ENCODE data around the gene FRMD4B.

The FRMD4B gene

GRCh38 chr3:69296995-69297394, 88.9 kb downstream of the FRMD4B start:
- no peaks in the 10 kb centered on the region for H3K79me2 ChIP-seq (ENCODE audit: insufficient read depth, low read depth)
- no peak overlapping the region for H3K4me2 ChIP-seq
- no peaks in the 10 kb centered on the region for H3K27me3 ChIP-seq (ENCODE audit: insufficient read depth, low read depth)
- no peak overlapping the region for H2AFZ ChIP-seq (ENCODE audit: low read depth)
- no peak overlapping the region for H3K9ac ChIP-seq
- H3K4me3 ChIP-seq (IDR thresholded peaks at IDR 0.05; ENCODE audit: insufficient read depth, low read depth, low read length) = no peak overlapping the region
- TF ChIP-seq CTCF (conservative IDR thresholded peaks at IDR 0.05; ENCODE audit: low read depth, low read length) = no peak
- H3K36me3 ChIP-seq (ENCODE audit: insufficient read depth) = no peaks in the 10 kb centered on the region
- H3K27ac ChIP-seq = no peak overlapping the region
- H3K4me1 ChIP-seq (ENCODE audit: low read depth, poor library complexity, severe bottlenecking) = peaks cover 4% of the 10 kb centered on the region
- H4K20me1 ChIP-seq (ENCODE audit: insufficient read depth) = no peaks in the 10 kb centered on the region

- no peak overlapping the region for H3K4me2 ChIP-seq
- H4K20me1 ChIP-seq (ENCODE audit: insufficient read depth) = no peaks in the 10 kb centered on the region
- H3K27ac ChIP-seq = no peak overlapping the region
- H3K4me3 ChIP-seq (IDR thresholded peaks at IDR 0.05; ENCODE audit: insufficient read depth, low read depth, low read length) = no peak overlapping the region
- peaks cover 2% of the 10 kb centered on the region for H3K4me1 ChIP-seq (ENCODE audit: low read depth, poor library complexity, severe bottlenecking)
- H3K79me2 ChIP-seq (ENCODE audit: insufficient read depth, low read depth) = no peaks in the 10 kb centered on the region
- no peaks in the 10 kb centered on the region for H3K27me3 ChIP-seq (ENCODE audit: insufficient read depth, low read depth)
- H2AFZ ChIP-seq (ENCODE audit: low read depth) = no peak overlapping the region
- no peak overlapping the region for H3K9ac ChIP-seq
- H3K36me3 ChIP-seq (ENCODE audit: insufficient read depth) = no peaks in the 10 kb centered on the region
- no peak for TF ChIP-seq CTCF (conservative IDR thresholded peaks at IDR 0.05; ENCODE audit: low read depth, low read length)
Measured at GRCh38 chr3:69294014-69294766, 91.7 kb downstream of the FRMD4B start.

- Histone ChIP-seq H3K9ac (no peak overlapping the region), H3K36me3 (ENCODE audit: insufficient read depth) (no peaks in the 10 kb centered on the region), H3K4me1 (ENCODE audit: low read depth, poor library complexity, severe bottlenecking) (peaks cover 10% of the 10 kb centered on the region), H2AFZ (ENCODE audit: low read depth) (no peak overlapping the region), H3K27me3 (ENCODE audit: insufficient read depth, low read depth) (no peaks in the 10 kb centered on the region), H4K20me1 (ENCODE audit: insufficient read depth) (no peaks in the 10 kb centered on the region), H3K4me3 (IDR thresholded peaks at IDR 0.05; ENCODE audit: insufficient read depth, low read depth, low read length) (no peak overlapping the region), H3K4me2 (no peak overlapping the region), H3K27ac (no peak overlapping the region), H3K79me2 (ENCODE audit: insufficient read depth, low read depth) (no peaks in the 10 kb centered on the region)
- TF ChIP-seq CTCF (conservative IDR thresholded peaks at IDR 0.05; ENCODE audit: low read depth, low read length) = no peak
Measured at GRCh38 chr3:69292959-69293574, 92.8 kb downstream of the FRMD4B start.

GRCh38 chr3:69292185-69292584, 93.7 kb downstream of the FRMD4B start:
- Histone ChIP-seq H3K36me3 (ENCODE audit: insufficient read depth) (no peaks in the 10 kb centered on the region), H3K27me3 (ENCODE audit: insufficient read depth, low read depth) (no peaks in the 10 kb centered on the region), H3K4me2 (no peak overlapping the region), H3K4me1 (ENCODE audit: low read depth, poor library complexity, severe bottlenecking) (peaks cover 19% of the 10 kb centered on the region), H3K79me2 (ENCODE audit: insufficient read depth, low read depth) (no peaks in the 10 kb centered on the region), H3K9ac (no peak overlapping the region), H4K20me1 (ENCODE audit: insufficient read depth) (no peaks in the 10 kb centered on the region), H3K27ac (no peak overlapping the region), H3K4me3 (IDR thresholded peaks at IDR 0.05; ENCODE audit: insufficient read depth, low read depth, low read length) (no peak overlapping the region), H2AFZ (ENCODE audit: low read depth) (no peak overlapping the region)
- TF ChIP-seq CTCF (conservative IDR thresholded peaks at IDR 0.05; ENCODE audit: low read depth, low read length) = no peak
